HUES64 (cell line): ENCODE results near the gene C16orf89.

Experiments
- H3K27ac ChIP-seq: 2 replicates; pipeline ENCODE4 v1.7.0; 2013; ENCODE audit warnings: low read depth, low read length, inconsistent platforms
- H3K27me3 ChIP-seq: 2 replicates; pipeline ENCODE4 v1.6.1; 2013; ENCODE audit warnings: mild to moderate bottlenecking, low read length; ENCODE audit not compliant: insufficient read depth
- H3K36me3 ChIP-seq: 2 replicates; pipeline ENCODE4 v1.6.1; 2013; ENCODE audit warnings: mild to moderate bottlenecking, low read length; ENCODE audit not compliant: insufficient read depth
- H3K4me1 ChIP-seq: 2 replicates; pipeline ENCODE4 v1.6.1; 2013; ENCODE audit warnings: mild to moderate bottlenecking, low read length, moderate library complexity; ENCODE audit not compliant: insufficient read depth
- H3K4me3 ChIP-seq: 2 replicates; pipeline ENCODE4 v1.5.1; 2013; ENCODE audit warnings: mild to moderate bottlenecking, low read length, moderate library complexity
- H3K9ac ChIP-seq: 2 replicates; pipeline ENCODE4 v1.6.1; 2013; ENCODE audit warnings: mild to moderate bottlenecking, low read depth, low read length
- H3K9me3 ChIP-seq: 2 replicates; pipeline ENCODE4 v1.6.1; 2013; ENCODE audit warnings: low read depth, low read length; ENCODE audit not compliant: insufficient read depth
- WGBS: fragments of 150-250, 120-280 bp; methylation state at CpG from one replicate; pipeline ENCODE4 v1.1.7; 2013; ENCODE audit warnings: missing lambda C conversion rate; 5-methylcytosine and 5-hydroxymethylcytosine counted together

C16orf89 gene

DNA sequence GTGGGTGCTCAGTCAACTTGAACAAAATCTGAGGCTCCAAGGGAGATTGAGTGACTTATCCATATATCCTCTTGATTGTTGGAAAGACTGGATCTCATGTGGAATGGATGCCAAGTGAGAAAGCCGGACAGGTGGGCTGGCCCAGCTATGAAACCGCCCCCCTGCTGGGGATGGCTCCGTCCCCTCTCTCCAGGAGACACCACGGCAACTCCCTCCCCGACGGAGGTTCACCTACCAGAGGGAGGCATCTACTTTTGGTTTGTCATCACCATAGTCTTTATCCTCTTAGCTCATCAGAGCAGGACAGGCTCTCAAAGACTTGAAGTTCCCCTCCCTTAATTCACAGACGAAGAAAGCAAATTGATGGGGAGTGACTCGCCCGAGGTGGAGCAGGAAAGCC lies 4.1 kb upstream of the C16orf89 start:
- 89% methylated on average over 9 of the region's 9 CpGs for WGBS
- Histone ChIP-seq H3K9me3 (no peaks in the 10 kb centered on the region), H3K27ac (no peak overlapping the region), H3K27me3 (no peaks in the 10 kb centered on the region), H3K9ac (no peak overlapping the region), H3K4me3 (no peak overlapping the region), H3K4me1 (no peaks in the 10 kb centered on the region; the same call in 1 of the 2 replicates), H3K36me3 (peaks cover 14% of the 10 kb centered on the region)

DNA sequence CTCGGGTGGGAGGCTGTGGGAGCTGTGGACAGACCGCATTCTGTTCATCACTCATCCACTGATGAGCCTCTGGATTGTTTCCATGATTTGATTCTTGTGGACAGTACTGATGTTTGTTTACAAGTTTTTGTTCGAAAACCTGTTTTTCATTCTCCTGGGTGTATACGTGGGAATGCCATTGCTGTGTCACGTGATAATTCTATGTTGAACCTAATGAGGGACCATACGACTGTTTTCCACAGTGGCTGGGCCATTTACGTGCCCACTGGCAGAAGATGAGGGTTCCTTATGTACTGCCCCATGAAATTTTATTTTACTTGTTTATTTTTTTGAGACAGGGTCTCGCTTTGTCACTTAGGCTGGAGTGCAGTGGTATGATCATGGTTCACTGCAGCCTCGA lies 3.3 kb upstream of the C16orf89 start:
- WGBS: 91% methylated on average over 9 of the region's 9 CpGs
- H3K9ac ChIP-seq: no peak overlapping the region

DNA sequence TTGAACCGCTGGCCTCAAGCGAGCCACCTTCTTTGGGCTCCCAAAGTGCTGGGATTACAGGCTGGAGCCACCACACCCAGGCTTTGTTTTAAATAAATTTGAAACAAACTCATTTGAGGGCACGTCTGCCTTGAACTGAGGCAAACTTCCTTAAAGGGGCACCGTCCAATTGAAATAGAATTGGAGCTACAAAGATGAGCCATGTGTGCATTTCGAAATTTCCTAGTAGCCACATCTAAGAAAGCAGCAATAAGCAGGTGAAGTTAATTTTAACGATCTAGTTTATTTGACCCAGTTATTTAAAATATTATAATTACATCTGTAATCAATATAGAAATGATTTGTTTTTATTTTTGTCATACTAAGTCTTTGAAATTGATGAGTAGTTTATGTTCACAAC lies 755 bp upstream of the C16orf89 start:
- Histone ChIP-seq H3K27ac (no peak overlapping the region), H3K4me3 (no peak overlapping the region), H3K27me3 (no peaks in the 10 kb centered on the region), H3K9me3 (no peaks in the 10 kb centered on the region), H3K9ac (no peak overlapping the region), H3K4me1 (no peaks in the 10 kb centered on the region; the same call in 1 of the 2 replicates), H3K36me3 (no peaks in the 10 kb centered on the region)
- 90% methylated on average over 5 of the region's 6 CpGs for WGBS

More for the DNA sequence above, 3.3 kb upstream of the C16orf89 start:
- Histone ChIP-seq H3K9me3 (no peaks in the 10 kb centered on the region), H3K27me3 (no peaks in the 10 kb centered on the region), H3K36me3 (peaks cover 7% of the 10 kb centered on the region), H3K4me1 (no peaks in the 10 kb centered on the region; the same call in 1 of the 2 replicates), H3K4me3 (no peak overlapping the region), H3K27ac (no peak overlapping the region)

DNA sequence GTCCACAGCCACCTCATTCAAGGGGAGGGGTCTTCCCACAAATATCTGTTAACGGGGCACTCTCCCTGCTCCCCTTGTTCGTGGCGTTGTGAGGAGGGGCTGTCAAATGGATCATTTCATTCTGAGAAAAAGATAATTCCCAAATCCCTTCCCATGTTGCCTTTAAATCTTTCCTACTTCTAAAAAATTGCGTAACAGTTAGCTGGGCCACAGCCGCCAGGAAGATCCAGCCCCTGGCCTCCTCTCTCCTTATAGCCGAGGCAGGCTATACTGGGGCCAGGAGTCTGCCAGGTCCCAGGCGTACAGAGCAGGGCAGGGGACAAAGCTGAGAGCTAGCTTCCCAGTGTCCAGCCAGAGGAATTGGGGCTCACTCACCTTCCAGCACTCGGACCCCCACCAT lies 430 bp downstream of the C16orf89 start:
- Histone ChIP-seq H3K9ac (no peak overlapping the region), H3K4me1 (peaks cover 2% of the 10 kb centered on the region; the same call in 1 of the 2 replicates), H3K27ac (no peak overlapping the region), H3K4me3 (no peak overlapping the region), H3K9me3 (no peaks in the 10 kb centered on the region), H3K36me3 (no peaks in the 10 kb centered on the region), H3K27me3 (no peaks in the 10 kb centered on the region)
- 90% methylated on average over 7 of the region's 8 CpGs for WGBS

DNA sequence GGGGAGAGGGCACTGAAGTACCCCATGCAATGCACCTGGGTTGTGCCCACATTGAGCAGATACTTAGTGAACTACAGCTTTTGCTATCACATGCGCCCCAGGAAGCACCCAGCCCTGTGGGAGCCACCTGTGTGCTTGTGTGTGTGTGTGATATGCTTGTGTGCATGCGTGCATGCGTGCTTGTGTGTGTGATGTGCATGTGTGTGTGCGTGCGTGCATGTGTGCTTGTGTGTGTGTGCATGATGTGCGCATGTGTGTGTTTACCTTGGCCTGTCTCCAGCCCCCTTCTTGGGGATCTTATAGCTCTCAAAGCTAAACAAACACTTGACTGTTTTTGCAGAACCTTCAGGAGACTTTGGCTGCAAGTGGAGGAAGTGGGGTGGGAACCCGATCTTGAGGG lies 841 bp downstream of the C16orf89 start:
- Histone ChIP-seq H3K9ac (no peak overlapping the region), H3K27me3 (no peaks in the 10 kb centered on the region), H3K9me3 (no peaks in the 10 kb centered on the region), H3K36me3 (no peaks in the 10 kb centered on the region), H3K4me3 (no peak overlapping the region), H3K4me1 (peaks cover 6% of the 10 kb centered on the region), H3K27ac (no peak overlapping the region)
- WGBS: 95% methylated on average over 7 of the region's 7 CpGs

DNA sequence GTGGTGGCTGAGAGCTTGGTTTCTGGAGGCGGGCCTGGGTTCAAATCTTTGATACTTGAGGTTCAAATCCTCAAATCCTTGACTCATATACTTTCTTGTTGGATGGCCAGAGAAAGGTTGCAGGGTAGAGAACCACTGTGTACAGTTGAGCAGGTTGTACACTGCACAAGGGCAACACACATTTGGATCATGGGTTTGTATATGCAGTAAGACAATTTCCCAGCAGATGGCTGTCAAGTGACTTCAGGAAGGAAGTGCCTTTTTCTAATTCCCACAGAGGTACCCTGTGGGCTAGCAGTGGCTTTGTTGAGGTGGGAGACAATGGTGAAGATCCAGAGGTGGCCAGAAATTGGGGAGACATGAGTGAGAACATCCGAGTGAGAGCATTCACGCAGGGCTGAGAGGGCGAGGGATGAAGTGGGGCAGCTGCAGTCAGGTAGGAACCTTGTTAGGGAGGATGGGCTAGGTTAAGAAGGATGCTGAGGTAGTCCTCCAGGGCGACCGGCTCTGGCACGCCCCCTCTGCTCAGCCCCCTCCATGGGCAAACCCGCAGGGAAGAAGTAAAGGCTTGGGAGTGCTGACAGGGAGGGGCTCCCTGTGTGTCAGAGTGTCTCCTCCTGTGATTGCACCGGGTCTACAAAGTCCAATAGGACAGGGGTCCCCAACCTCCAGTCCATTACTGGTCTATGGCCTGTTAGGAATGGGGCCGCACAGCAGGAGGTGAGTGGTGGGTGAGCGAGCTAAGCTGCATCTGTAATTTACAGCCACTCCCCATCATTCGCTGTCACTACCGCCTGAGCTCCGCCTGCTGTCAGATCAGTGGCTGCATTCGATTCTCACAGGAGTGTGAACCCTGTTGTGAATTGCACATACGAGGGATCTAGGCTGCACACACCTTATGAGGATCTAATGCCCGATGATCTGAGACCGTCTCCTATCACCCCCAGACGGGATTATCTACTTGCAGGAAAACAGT lies 2.7 kb downstream of the C16orf89 start:
- H3K4me3 ChIP-seq: no peak overlapping the region
- WGBS: 72% methylated on average over 19 of the region's 19 CpGs
- peaks cover 13% of the 10 kb centered on the region for H3K4me1 ChIP-seq
- H3K27me3 ChIP-seq: no peaks in the 10 kb centered on the region
- no peaks in the 10 kb centered on the region for H3K36me3 ChIP-seq
- no peak overlapping the region for H3K9ac ChIP-seq
- H3K9me3 ChIP-seq: no peaks in the 10 kb centered on the region
- no peak overlapping the region for H3K27ac ChIP-seq

DNA sequence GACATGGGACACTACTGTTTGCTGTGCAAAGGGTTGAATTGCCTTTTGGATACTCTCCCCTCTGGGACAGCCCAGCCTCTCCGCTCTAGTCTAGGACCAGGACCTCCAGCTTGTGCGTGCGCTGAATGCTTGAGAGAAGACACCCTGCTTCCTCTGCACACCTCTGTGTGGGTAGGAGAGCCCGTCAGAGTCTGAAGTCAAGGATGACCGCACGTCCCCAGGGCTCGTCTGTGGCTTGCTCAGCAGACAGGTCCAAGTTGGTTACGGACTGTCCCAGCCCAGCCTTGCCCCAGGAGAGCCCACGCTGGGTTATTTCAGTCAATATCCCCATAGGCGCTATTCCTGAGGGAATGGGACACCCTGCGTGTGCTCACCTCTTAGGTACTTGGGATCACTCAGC lies 3.7 kb downstream of the C16orf89 start:
- Histone ChIP-seq H3K9me3 (no peaks in the 10 kb centered on the region), H3K27me3 (no peaks in the 10 kb centered on the region), H3K9ac (no peak overlapping the region), H3K4me1 (peaks cover 13% of the 10 kb centered on the region), H3K27ac (no peak overlapping the region), H3K4me3 (no peak overlapping the region), H3K36me3 (no peaks in the 10 kb centered on the region)
- 93% methylated on average over 11 of the region's 11 CpGs for WGBS

DNA sequence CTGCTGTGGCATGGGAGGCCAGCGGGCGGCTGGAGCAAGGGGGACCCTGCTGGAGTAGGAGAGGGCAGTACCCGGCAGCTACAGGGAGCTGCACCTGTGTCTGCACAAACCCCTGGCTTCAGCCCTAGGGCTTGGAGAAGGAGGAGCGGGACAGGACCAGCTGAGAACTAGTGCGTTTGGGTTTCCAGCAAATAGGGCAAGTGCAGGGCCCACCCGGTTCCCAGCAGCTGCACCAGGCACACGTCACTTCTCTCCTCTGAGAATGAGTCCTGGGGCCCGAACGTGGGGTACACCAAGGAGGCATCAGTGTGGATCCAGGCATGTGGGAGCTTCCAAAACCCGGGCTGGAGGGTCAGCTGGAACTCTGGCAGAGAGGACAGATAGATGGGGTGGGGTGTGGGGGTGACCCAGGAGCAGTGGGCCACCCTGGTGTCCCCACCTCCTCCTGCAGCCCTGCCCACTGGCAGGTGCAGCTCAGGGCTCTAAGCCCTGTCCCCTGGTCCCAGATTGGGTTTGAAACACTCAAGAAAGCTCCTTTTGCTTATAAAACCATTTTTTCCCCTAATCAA lies 5.6 kb downstream of the C16orf89 start:
- Histone ChIP-seq H3K4me1 (peaks cover 13% of the 10 kb centered on the region), H3K9ac (0 out of 2 replicates have a peak overlapping the region, but pooled peaks have one; percentile 25), H3K36me3 (no peaks in the 10 kb centered on the region), H3K27ac (peak overlapping the region; percentile 94; the same call in 1 of the 2 replicates), H3K27me3 (no peaks in the 10 kb centered on the region), H3K4me3 (no peak overlapping the region), H3K9me3 (no peaks in the 10 kb centered on the region)
- 53% methylated on average over 10 of the region's 10 CpGs for WGBS

DNA sequence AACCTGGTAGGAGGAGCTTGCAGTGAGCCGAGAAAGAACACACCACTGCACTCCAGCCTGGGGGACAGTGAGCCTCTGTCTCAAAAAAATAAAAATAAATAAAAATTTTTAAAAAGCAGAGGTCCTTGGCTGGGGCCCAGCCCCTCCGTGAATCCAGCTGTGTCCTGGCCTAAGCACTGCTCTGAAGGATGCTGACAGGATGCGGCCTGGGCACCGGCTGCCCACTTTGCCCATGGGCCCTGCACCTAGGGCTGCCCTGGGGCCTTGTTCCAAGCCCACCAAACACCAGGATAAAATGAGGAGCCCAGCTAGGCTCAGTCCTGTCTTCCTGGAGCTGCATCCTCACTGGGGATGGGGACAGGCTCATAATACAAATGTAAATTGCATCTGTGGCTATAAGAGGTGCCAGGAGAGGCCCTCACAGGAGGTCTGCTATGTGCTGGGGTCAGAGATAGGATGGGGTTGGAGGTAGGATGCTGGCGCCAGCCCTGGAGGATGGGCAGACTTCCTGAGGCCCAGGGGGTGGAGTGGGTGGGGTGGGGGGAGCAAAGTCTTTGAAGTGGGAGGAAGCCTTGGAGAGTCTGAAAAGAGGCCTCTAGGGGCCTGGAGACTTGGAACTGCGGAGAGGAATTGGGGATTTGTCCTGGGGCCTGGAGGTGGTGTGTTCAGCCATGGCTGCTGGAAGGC lies 6.2 kb downstream of the C16orf89 start:
- Histone ChIP-seq H3K27me3 (no peaks in the 10 kb centered on the region), H3K9me3 (no peaks in the 10 kb centered on the region), H3K4me3 (no peak overlapping the region), H3K36me3 (no peaks in the 10 kb centered on the region), H3K27ac (peak overlapping the region; percentile 94), H3K9ac (no peak overlapping the region), H3K4me1 (peaks cover 13% of the 10 kb centered on the region)
- WGBS: 48% methylated on average over 6 of the region's 6 CpGs

DNA sequence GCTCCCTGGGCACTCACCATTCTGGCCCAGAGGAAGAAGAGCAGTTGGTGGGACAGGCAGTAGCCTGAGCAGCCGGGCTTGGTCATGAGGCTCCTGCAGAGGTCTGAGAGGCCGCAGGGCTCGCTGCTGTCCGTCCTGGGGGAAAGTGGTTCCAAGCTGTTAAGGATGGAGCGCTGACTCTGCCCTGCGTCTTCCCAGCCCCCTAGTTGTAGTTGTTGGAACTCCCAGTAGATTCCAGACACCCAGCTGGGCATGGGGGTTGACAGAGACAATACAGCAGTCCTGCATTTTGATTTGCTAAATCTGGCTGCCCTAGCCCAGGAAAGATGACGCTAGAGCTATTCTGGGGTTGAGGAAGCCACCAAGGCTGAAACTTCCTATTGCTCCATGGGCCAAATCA lies 7.3 kb downstream of the C16orf89 start:
- no peaks in the 10 kb centered on the region for H3K36me3 ChIP-seq
- WGBS: 10% methylated on average over 7 of the region's 7 CpGs
- H3K9ac ChIP-seq: no peak overlapping the region

DNA sequence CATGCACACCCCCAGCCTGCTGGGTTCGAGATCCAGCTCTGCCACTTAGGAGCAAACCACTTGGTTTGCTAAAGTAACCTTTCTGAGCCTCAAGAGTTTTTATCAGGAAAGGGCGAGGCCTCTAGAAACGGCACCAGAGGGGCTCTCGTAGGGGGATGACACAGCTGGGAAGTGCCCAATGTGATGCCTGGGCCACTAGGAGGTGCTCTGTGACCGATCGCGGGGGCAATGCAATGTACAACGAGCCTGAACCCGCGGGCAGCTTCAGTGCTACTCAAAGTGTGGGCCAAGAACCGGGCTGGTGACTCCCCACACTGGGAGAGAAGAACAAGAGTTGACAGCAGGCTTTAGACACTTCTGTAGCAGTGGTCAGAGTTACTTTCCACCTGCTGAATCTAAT lies 9.4 kb downstream of the C16orf89 start:
- peaks cover 13% of the 10 kb centered on the region for H3K4me1 ChIP-seq
- 22% methylated on average over 11 of the region's 11 CpGs for WGBS
- no peaks in the 10 kb centered on the region for H3K27me3 ChIP-seq
- no peaks in the 10 kb centered on the region for H3K9me3 ChIP-seq
- H3K27ac ChIP-seq: no peak overlapping the region
- H3K9ac ChIP-seq: no peak overlapping the region
- no peak overlapping the region for H3K4me3 ChIP-seq
- H3K36me3 ChIP-seq: no peaks in the 10 kb centered on the region

More for the DNA sequence above, 7.3 kb downstream of the C16orf89 start:
- peak overlapping the region; percentile 74; the same call in 1 of the 2 replicates for H3K27ac ChIP-seq
- no peaks in the 10 kb centered on the region for H3K9me3 ChIP-seq
- H3K4me3 ChIP-seq: no peak overlapping the region
- peaks cover 13% of the 10 kb centered on the region for H3K4me1 ChIP-seq
- H3K27me3 ChIP-seq: no peaks in the 10 kb centered on the region
